SH-SY5Y (cell line): ENCODE data around the gene AGK.

Experiments used
- GATA2 ChIP-seq: IDR thresholded peaks from 2 replicates; pipeline ENCODE4 v1.6.1; 2011; ENCODE audit warnings: mild to moderate bottlenecking, low read depth, low read length
- GATA3 ChIP-seq: IDR thresholded peaks from 2 replicates; pipeline ENCODE4 v1.6.1; 2011; ENCODE audit warnings: low read depth, mild to moderate bottlenecking, low read length, moderate library complexity

DNA sequence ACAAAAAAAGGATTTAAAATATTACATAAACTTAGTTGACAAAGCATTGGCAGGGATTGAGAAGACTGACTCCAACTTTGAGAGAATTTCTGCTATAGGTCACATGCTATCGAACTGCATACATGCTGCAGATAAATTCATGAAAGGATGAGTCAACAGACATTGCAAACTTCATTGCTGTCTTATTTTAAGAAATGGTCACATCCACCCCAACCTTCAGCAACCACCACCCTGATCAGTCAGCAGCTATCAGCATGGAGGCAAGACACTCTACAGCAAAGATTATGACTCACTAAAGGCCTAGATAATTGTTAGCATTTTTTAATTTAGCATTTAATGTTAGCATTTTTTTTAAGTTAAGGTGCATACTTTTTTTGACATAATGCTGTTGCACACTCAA, 73.6 kb downstream of the AGK start:
- TF ChIP-seq GATA2 (no peak), GATA3 (no peak)
